Epithelial cell of proximal tubule (primary cell): ENCODE data around the gene PRR33. TPM values are rescaled to one million over a fixed set of nuclear protein-coding genes. Genes with fewer than 3 reads are reported as not detected.

Experiments used
- DNase-seq: peaks from one replicate; pipeline ENCODE4 v3.0.0-alpha.2; 2011; ENCODE audit warnings: low read depth
- H3K4me3 ChIP-seq: 2 replicates; pipeline ENCODE4 v1.5.1; 2011; ENCODE audit warnings: low read depth, mild to moderate bottlenecking, low read length
- CTCF ChIP-seq: conservative IDR thresholded peaks from 2 replicates; pipeline ENCODE4 v1.5.1; 2012; ENCODE audit warnings: low read depth, mild to moderate bottlenecking, low read length
- total RNA-seq: library from RNA; depleted of rRNA; stranded (reverse); fragments of >200 nt; gene quantifications from 2 replicates; pipeline ENCODE4 v1.2.3, GENCODE V29; 2015

Gene PRR33
- total RNA-seq, 1 donor from 2014 or later: not detected

GRCh38 chr11:1863352-1864216 is 28.1 kb downstream of the PRR33 start:
- no peak for TF ChIP-seq CTCF
- DNase-seq: no peak
- no peak overlapping the region for H3K4me3 ChIP-seq

- no peak overlapping the region for H3K4me3 ChIP-seq
- no peak for TF ChIP-seq CTCF
- DNase-seq: no peak
Measured at GRCh38 chr11:1862588-1863351, 28.9 kb downstream of the PRR33 start.

GRCh38 chr11:1861435-1862411 is 30.0 kb downstream of the PRR33 start:
- no peak for DNase-seq
- no peak overlapping the region for H3K4me3 ChIP-seq
- no peak for TF ChIP-seq CTCF

GRCh38 chr11:1860108-1860507 is 31.6 kb downstream of the PRR33 start:
- H3K4me3 ChIP-seq: no peak overlapping the region
- no peak for TF ChIP-seq CTCF
- no peak for DNase-seq

- no peak for DNase-seq
- TF ChIP-seq CTCF: no peak
- H3K4me3 ChIP-seq: no peak overlapping the region
Measured at GRCh38 chr11:1859004-1859403, 32.7 kb downstream of the PRR33 start.

GRCh38 chr11:1858576-1858975 is 33.1 kb downstream of the PRR33 start:
- no peak for DNase-seq
- no peak for TF ChIP-seq CTCF

More at GRCh38 chr11:1858576-1858975, 33.1 kb downstream of the PRR33 start:
- no peak overlapping the region for H3K4me3 ChIP-seq
